ENCODE results near the gene TFG. TPM values are rescaled to one million over a fixed set of nuclear protein-coding genes. Genes with fewer than 3 reads are reported as not detected.

The TFG gene
- total RNA-seq, 1 donor from 2014 or later = 111 TPM

- peaks cover 27% of the 10 kb centered on the region for H3K4me1 Mint-ChIP-seq (ENCODE audit: low read depth)
- no peak overlapping the region for H3K4me3 Mint-ChIP-seq (ENCODE audit: low read depth)
- H3K27me3 Mint-ChIP-seq = no peaks in the 10 kb centered on the region
- no peak for DNase-seq (ENCODE audit: low spot score, unreplicated experiment)
- no peak for TF ChIP-seq CTCF (IDR thresholded peaks at IDR 0.05; ENCODE audit: unreplicated experiment)
- no peaks in the 10 kb centered on the region for H3K9me3 Mint-ChIP-seq (ENCODE audit: low read depth)
- H3K27ac Mint-ChIP-seq = no peak overlapping the region
- H3K36me3 Mint-ChIP-seq (ENCODE audit: insufficient read depth) = peaks cover 26% of the 10 kb centered on the region
These were observed 23.1 kb downstream of the TFG start for GRCh38 chr3:100732435-100732834.

- peak; percentile 28 for TF ChIP-seq CTCF (IDR thresholded peaks at IDR 0.05; ENCODE audit: unreplicated experiment)
- Mint-ChIP-seq H3K36me3 (ENCODE audit: insufficient read depth) (peaks cover 22% of the 10 kb centered on the region), H3K27ac (no peak overlapping the region), H3K4me3 (ENCODE audit: low read depth) (no peak overlapping the region), H3K9me3 (ENCODE audit: low read depth) (no peaks in the 10 kb centered on the region), H3K4me1 (ENCODE audit: low read depth) (peaks cover 28% of the 10 kb centered on the region), H3K27me3 (no peaks in the 10 kb centered on the region)
- DNase-seq (ENCODE audit: low spot score, unreplicated experiment) = no peak
These were observed 28.0 kb downstream of the TFG start for GRCh38 chr3:100737334-100737733.

- H3K9me3 Mint-ChIP-seq (ENCODE audit: low read depth) = no peaks in the 10 kb centered on the region
- H3K36me3 Mint-ChIP-seq (ENCODE audit: insufficient read depth) = peaks cover 21% of the 10 kb centered on the region
- peaks cover 15% of the 10 kb centered on the region for H3K4me1 Mint-ChIP-seq (ENCODE audit: low read depth)
These were observed 30.9 kb downstream of the TFG start for GRCh38 chr3:100740207-100740606.

GRCh38 chr3:100743535-100743934, 34.2 kb downstream of the TFG start:
- DNase-seq (ENCODE audit: low spot score, unreplicated experiment) = no peak
- H3K9me3 Mint-ChIP-seq (ENCODE audit: low read depth) = no peaks in the 10 kb centered on the region
- H3K4me1 Mint-ChIP-seq (ENCODE audit: low read depth) = peaks cover 2% of the 10 kb centered on the region
- no peak for TF ChIP-seq CTCF (IDR thresholded peaks at IDR 0.05; ENCODE audit: unreplicated experiment)
- H3K27me3 Mint-ChIP-seq = no peaks in the 10 kb centered on the region
- H3K4me3 Mint-ChIP-seq (ENCODE audit: low read depth) = no peak overlapping the region
- peaks cover 24% of the 10 kb centered on the region for H3K36me3 Mint-ChIP-seq (ENCODE audit: insufficient read depth)
- no peak overlapping the region for H3K27ac Mint-ChIP-seq

More at GRCh38 chr3:100740207-100740606, 30.9 kb downstream of the TFG start:
- no peaks in the 10 kb centered on the region for H3K27me3 Mint-ChIP-seq
- no peak overlapping the region for H3K27ac Mint-ChIP-seq
- no peak for DNase-seq (ENCODE audit: low spot score, unreplicated experiment)
- TF ChIP-seq CTCF (IDR thresholded peaks at IDR 0.05; ENCODE audit: unreplicated experiment) = no peak
- H3K4me3 Mint-ChIP-seq (ENCODE audit: low read depth) = no peak overlapping the region

- Mint-ChIP-seq H3K9me3 (ENCODE audit: low read depth) (no peaks in the 10 kb centered on the region), H3K36me3 (ENCODE audit: insufficient read depth) (peaks cover 28% of the 10 kb centered on the region), H3K4me3 (ENCODE audit: low read depth) (no peak overlapping the region), H3K27ac (no peak overlapping the region), H3K27me3 (no peaks in the 10 kb centered on the region), H3K4me1 (ENCODE audit: low read depth) (peaks cover under 1% of the 10 kb centered on the region)
- no peak for TF ChIP-seq CTCF (IDR thresholded peaks at IDR 0.05; ENCODE audit: unreplicated experiment)
- no peak for DNase-seq (ENCODE audit: low spot score, unreplicated experiment)
These were observed 35.4 kb downstream of the TFG start for GRCh38 chr3:100744671-100745070.
